ENCODE measurements around the gene ST14. TPM values are rescaled to one million over a fixed set of nuclear protein-coding genes. Genes with fewer than 3 reads are reported as not detected.

The ST14 gene
- polyA plus RNA-seq (2014; cell fraction: cytosol; rRNA removed), result not detected in 2 replicates
- 0.42 TPM in 1 of 2 replicates, not detected in the other for polyA plus RNA-seq (2014; cell fraction: nucleus; rRNA removed)

DNA sequence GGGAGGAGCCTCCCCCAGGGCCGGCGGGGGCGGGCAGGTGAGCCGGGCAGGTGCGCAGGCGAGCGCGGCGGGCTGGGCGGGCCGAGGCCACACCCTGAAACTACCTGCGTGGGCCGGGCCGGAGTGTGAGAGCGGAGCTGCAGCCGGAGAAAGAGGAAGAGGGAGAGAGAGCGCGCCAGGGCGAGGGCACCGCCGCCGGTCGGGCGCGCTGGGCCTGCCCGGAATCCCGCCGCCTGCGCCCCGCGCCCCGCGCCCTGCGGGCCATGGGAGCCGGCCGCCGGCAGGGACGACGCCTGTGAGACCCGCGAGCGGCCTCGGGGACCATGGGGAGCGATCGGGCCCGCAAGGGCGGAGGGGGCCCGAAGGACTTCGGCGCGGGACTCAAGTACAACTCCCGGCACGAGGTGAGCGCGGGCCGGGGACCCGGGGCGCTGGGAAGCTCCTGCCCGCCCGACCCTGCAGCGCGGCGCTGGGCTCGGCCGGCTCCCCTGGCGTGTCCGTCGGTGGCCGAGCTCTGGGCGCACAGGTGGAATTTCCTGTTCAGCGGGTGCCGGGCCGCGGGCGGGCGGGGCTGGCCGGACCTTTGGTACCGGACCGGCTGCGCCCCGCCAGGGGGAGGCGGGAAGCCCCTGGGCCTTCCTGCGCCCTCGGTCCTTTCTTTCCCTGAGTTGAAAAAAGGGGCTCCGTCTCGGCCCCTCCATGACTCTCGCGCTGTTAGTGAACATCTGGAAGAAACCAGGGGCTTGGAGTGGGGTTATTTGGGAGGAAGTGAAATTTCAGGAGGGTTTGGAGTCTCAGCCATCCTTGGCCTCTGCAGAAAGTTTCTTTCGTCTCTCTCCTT, at the start of gene ST14:
ST14 (plus strand) TSS at position 126 of the 841 bp plus-strand sequence; CDS start at position 324, 198 bp downstream.
- DNase-seq (ENCODE audit: low spot score), result no peak

DNA sequence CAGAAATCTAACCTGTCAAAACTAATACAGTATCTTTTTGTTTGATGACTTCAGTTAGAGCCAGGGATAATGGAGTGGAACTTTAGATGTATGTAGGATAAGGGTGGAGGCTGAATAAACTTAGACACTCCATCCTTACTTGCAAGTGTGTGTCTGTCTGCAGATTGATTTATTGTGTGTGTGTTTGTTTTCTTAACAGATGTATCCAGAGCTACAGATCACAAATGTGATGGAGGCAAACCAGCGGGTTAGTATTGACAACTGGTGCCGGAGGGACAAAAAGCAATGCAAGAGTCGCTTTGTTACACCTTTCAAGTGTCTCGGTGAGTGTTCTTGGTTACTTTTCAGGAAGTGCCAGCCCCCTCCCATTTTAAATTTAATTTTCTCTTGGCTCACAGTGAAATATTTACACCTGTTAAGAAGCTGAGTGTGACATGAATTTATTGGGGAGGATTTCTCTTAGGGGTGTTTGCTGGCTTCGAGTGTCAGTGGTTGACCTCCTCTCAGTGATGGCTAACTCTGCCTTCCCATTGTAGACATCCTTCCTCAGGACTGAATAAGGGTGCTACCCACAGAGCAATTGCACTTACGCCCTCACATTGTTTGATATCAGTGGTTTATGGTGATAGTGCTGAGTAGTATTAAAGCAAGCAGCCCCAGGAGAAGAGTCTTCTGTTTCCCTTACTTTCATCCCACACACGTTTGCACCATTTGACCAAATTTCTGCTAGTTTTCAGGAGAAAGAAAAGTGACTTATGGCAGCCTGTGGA, 49.1 kb upstream of the ST14 start:
- peak; percentile 56 for DNase-seq (ENCODE audit: low spot score)

DNA sequence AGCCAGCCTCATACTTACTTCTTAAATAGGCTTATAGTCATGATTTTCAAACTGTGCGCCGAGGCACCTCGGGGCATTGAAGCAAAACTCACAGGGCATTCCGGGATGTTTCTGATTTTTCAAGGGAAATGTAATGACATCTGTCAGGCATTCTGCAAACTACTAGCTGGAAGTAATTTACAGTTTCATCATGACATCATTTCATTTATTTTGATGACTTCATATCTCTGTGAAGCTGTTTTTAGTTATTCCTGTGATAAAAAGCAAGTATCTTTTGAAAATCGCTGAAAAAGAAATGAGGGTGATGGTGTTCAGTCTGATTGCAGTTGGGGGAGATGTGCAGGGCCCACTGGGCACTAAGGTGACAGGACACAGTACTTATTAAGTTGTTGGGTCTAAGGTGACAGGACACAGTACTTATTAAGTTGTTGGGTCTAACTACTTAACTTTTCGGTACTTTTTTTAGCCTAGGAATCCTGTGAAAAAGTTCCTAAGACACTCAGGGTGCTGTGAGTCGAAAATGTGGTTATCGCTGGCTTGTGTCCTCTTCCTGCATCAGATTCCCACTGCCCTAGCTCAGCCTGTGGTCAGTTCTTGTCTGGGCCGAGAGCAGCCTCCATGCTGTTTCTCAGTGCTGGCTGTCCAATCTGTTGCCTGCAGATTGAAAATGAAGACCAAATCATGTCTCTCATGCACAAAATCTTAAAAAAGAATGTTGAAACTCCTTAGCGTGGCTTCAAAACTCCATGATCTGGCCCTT, 47.3 kb upstream of the ST14 start:
- no peak for DNase-seq (ENCODE audit: low spot score)

DNA sequence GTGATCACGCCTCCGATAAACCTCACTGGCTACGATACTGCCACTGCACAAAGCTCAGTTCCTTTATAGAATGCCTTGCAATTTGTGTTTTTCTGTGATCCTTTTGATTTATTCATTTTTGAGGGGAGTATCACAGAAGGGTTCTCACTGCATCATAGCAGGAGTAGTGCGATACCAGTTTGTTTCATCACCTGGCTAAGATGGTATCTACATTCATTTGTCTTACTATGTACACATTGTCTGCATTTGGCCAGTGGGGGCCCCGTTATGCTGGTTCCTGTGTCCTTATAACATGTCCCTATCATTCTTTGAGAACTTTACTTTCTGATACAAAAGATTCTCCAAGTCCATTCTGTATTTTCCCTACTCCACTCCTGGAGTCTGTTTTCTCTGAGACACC, 45.3 kb upstream of the ST14 start:
- DNase-seq (ENCODE audit: low spot score), result no peak

DNA sequence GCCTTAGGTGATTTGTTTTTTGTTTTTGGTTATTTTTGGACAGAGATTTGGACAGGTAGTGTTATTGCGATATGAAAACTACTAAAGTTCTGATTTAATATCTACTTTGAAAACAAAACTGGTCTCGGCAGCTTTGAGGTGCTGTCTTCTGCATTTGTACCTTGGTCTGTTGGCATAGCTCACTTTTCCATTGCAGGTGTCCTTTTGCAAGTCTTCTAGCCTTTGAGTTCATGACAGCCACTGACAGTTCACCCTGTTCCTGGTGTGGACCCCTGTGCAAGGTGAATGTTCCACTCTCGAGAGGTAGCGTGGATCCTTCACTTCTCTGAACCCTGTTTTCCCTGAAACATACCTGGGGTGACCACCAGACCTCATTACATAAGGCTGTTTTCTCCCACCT, 44.9 kb upstream of the ST14 start:
- DNase-seq (ENCODE audit: low spot score), result no peak

DNA sequence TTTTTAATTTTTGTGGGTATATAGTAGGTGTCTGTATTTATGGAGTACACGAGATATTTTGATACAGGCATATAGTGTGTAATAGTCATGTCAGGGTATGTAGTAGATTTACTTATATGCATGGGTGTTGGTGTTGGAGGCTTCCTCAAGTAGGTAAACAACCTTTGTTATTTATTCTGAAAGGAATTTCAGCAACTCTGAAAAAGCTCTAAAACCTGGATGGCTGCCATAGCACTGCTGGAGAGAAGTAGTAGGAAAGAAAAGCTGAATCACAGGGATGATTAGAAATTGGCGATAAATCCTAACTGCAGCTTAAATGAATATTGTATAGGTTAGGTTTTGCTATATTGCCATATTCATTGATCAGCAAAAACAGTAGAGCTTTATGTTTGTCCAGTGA, 44.4 kb upstream of the ST14 start:
- no peak for DNase-seq (ENCODE audit: low spot score)

DNA sequence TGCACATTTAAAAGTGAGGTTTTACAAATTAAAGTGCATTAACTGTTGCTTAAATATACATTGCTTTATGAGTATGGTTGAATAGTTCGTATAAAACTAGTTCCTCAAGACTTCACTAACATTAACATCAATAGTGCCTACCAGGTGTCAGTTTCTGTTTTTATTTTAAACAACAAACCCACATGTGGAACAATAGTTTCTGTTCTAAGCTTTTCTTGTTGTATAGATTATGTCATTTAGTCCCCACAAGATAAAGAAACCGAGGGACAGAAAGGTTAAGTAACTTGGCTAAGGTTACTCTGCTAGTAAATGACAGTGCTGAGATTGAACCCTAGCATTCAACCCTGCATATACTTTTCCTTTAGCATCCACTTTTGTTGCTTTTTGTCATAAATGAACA, 41.4 kb upstream of the ST14 start:
- no peak for DNase-seq (ENCODE audit: low spot score)

DNA sequence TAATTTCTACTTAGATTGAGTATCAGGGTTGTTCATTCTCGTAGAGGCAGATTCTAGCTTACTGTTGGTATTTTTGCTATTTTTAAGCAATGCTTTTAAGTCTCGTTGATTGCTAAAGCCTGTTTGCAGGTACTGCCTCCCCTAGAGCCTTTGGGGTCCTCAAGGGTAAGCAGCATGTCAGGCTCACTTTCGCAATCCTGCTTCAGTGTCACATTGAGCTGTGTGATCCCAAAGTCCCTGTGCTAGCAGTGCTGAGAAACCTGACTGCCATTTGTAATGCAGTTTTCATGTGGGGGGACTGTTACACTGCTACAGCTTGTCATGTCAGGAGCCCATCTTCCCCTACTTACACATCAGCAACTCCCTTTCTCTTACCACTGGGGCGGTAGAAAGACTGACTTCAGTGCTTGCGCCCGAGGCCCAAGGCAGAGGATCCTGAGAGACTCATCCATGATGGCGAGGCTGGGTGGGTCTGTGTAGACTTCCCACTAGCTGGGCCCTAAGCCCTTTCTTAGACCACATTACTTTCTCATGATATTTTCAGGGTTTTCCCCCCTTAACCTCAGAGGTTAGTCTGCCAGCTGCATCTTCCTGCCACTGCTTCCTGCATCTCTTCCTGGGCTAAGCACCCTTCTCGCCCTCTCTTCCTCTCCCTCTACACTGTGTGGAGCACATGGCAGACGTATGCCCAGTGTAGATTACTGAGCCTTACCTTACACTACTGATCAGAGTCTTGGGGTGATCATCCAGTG, 40.8 kb upstream of the ST14 start:
- DNase-seq (ENCODE audit: low spot score), result no peak

DNA sequence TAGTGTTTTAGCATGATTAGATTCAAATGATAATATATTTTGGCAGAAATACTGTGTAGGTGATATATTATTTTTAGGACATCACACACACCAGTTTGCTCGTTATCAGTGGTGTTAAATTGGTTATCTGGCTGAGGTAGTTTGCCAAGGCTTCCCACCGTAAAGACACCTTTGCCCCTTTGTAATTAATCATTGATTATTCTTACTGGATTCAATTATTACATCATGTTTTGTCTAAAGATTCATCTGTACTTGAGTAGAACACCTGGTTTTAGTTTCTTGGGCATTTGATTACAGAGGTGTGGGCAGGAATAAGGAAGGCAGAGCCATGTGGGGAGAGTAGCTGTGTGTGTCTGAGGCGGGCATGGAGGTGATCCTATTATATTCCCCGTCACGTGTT, 39.5 kb upstream of the ST14 start:
- DNase-seq (ENCODE audit: low spot score), result no peak

DNA sequence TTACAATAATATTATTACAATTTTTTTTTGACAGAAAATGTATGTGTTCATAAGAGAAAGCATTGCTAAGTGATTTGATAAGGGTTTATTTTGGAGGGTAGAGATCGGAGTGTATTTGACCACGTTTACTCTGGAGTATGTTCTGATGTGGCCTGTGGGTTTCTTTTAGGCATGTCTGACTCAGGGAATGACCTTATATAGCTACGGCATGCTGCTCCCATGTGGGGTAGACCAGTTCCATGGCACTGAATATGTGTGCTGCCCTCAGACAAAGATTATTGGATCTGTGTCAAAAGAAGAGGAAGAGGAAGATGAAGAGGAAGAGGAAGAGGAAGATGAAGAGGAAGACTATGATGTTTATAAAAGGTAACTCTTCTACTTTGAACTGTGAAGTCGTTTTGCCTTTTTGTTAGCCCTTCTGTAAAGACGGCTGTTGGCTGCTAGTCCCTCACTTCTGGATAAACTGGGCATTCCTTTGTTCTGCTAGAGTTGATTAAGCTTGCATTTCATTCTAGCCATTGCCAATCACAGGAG, 38.1 kb upstream of the ST14 start:
- DNase-seq (ENCODE audit: low spot score), result no peak

DNA sequence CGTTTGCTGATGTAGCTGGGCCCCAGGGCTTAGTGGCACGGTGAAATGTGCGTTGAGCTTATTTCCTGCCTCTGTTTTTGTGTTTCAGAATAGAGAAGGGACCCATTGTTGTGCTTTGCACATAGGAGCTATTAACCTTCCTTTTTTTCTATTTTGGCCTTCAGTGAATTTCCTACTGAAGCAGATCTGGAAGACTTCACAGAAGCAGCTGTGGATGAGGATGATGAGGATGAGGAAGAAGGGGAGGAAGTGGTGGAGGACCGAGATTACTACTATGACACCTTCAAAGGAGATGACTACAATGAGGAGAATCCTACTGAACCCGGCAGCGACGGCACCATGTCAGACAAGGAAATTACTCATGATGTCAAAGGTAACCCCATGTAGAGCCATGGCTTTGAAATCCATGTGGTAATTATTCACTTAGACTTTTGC, 37.4 kb upstream of the ST14 start:
- DNase-seq (ENCODE audit: low spot score), result no peak

DNA sequence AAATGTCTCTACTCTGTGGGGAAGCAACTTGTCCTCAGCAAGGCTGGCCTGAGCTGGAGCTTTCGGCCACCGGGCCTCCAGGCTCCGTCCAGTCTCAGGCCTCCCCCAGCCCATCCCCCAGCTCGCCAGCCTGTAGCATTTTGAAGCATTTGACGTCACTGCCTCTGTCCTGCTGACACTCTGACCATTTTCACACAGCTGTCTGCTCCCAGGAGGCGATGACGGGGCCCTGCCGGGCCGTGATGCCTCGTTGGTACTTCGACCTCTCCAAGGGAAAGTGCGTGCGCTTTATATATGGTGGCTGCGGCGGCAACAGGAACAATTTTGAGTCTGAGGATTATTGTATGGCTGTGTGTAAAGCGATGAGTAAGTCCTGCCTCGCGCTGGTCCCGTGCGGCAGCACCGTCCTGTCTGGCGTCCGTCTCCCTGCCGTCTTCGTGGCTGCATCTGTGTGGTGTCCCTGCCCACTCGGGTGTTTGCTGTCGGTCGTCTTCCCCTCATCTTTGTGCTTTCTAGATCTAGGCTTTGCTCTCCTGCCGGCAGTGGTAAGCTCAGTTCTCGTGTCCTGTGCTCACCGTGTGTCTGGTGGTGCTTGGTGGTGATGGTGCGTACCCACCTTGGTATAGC, 36.1 kb upstream of the ST14 start:
- no peak for DNase-seq (ENCODE audit: low spot score)

DNA sequence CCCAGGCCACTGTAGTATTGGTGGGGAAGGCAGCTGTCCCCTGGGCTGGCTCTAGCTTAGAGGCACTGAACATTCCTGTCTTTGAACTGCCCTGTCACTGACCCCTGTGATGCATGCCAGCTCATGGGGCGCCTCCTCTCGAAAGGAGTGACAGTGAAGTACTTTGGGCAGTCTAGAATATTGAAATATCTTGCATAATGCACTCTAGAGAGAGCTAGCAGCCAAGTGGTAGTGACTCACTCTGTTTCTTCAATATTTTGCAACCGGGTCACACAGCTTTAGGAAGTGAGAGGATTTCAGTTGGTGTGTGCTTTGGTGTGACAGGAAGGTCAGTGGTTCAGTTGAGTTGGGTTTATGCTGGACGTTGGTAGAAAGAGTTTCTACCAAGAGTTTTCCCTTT, 35.5 kb upstream of the ST14 start:
- no peak for DNase-seq (ENCODE audit: low spot score)

DNA sequence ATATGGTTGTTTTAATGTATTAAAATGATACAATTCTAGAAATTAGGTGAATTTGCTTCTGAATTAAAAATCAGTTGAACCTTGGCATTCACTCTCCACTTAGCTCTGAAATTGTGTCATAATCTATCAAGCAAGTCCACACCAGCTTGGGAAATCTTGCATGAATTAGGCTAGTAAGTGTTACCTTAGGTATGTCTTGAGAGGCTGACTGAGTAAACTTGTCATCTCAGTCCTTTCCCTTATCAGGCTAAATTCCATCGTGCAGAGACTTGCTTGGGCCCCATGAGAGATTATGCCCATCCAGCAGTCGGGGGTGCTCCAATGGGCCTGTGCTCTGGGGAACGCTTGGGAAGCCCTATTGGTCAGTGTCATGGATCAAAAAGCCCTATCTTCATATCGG, 33.9 kb upstream of the ST14 start:
- DNase-seq (ENCODE audit: low spot score), result no peak

DNA sequence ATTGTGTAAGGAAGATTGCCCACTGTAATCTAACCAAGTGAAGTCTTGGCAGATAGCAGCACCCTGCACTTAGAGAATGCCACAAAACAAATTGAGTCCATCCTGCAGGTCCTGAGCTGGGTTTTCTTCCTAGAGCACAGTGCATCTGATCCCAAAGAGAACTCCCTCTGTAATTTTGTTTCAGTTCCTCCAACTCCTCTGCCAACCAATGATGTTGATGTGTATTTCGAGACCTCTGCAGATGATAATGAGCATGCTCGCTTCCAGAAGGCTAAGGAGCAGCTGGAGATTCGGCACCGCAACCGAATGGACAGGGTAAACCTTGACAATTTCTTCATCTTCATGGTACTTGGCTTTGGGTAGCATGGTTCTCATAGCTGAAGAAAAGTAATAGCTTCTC, 33.1 kb upstream of the ST14 start:
- no peak for DNase-seq (ENCODE audit: low spot score)

DNA sequence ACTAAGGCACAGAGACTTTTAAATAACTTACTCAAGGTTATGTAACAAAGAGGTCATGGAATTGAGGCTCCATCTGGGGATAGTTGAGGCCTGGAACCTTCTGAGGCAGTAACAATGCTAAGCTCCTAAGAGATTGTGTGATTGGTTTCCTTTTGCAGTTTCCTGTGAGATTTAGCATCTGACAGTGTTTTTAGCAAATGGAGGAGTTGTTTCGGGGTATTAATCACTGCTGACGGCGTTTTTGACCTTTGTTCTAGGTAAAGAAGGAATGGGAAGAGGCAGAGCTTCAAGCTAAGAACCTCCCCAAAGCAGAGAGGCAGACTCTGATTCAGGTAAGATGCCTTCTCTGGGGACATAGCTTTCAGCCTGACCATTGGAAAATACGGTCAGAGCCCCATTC, 32.1 kb upstream of the ST14 start:
- no peak for DNase-seq (ENCODE audit: low spot score)

DNA sequence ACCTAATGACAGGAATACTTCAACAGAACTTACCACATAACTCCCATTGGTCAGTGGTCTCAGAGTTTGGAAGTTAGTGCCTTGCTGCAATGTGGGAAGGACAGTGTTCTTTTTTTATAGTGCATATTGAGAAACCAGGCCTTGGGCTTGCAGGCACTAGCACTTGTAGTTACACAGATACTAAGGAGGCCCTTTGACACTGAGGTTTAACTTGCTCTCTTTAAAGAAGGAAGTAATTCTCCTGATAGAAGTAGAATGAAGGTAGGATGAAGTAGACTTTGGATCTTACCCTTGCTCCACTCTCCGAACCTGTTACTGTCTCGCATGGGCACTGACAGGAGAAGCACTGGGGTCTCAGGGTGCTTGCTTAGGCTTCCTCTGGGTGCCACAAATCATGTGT, 31.0 kb upstream of the ST14 start:
- no peak for DNase-seq (ENCODE audit: low spot score)

DNA sequence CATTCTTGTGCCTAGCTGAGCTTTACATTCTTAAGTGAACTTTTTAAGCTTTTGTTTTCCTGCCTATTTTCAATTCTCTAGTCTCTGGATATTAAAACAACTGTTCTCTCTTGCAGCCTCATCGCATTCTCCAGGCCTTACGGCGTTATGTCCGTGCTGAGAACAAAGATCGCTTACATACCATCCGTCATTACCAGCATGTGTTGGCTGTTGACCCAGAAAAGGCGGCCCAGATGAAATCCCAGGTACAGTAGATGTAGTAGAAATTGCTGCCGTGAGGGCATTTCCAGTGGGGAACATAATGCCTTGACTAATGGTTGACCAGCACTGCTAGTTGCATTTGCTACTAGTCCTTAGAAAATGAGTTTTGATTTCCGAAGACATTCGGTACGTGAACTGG, 29.7 kb upstream of the ST14 start:
- DNase-seq (ENCODE audit: low spot score), result no peak

DNA sequence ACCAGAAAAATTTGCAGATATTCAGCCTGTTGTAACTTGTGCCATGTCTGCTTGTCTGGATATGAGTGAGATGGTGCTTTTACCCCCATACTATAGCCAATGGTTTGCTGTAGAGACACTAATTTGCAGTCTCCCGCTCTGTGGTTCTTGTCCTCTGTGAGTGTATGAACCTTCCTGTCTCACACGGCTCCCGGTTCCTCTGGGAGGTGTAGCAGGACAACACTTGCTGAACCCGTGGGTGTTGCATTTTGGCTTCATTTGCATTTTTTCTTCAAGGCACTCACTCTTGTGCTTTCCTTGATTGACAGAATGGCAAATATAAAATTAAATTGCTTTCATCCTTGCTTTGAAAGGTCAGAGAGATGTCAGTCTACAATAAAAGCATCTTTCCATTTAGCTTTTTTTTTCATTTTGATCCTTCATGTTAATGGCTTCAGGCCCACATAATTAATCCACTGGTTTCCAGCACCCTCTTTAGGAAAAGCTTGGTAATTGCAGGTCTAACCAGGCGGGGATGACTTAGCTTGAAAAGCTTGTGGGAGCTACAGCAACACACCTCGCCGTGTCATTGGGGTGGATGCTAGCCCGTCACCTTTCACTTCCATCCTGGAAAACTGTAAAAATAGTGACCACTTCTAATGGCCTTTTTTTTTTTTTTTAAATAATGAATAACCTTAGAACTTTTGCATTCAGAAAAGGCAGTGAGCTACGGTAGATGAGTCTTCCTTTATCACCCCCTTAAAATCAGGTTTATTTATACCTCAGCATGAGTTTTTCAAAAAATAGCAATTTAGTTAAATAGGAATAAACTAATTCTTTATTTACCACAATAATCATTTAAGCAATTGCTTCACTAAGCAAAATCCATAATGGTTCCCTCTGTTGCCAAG, 27.4 kb upstream of the ST14 start:
- peak; percentile 22 for DNase-seq (ENCODE audit: low spot score)

DNA sequence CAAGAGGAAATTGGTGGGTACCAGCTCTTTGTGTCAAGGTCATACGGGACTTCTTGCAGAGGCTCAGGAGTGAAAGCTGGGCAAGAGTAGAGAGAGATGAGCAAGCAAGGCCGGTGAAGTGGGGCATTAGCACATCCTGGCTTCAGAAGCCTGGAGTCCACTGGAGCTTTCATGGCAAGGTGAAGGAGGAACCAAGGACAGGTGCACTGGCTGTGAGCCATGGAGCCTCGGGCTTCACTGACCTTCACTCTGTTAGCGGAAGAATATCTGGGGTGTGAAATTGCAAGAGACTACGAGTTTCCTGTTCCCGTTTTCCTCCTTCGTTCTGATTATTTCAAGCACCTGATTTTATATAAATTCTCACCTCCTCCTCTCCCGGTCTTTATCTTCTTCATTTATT, 25.9 kb upstream of the ST14 start:
- DNase-seq (ENCODE audit: low spot score), result no peak

Measured in SK-N-DZ (cell line).